HG02588 (cell line): ENCODE results near the gene VIL1.

Experiments used
- ATAC-seq: cut with Tn5 transposase; IDR thresholded peaks from one replicate; pipeline ENCODE4 v1.9.1; 2021; ENCODE audit warnings: mild to moderate bottlenecking, moderate library complexity; ENCODE audit not compliant: unreplicated experiment

Gene VIL1

GRCh38 chr2:218482651-218483050 lies 63.7 kb downstream of the VIL1 start:
- no peak for ATAC-seq

GRCh38 chr2:218485986-218486667 lies 67.2 kb downstream of the VIL1 start:
- ATAC-seq = no peak

- ATAC-seq = no peak
Observed at GRCh38 chr2:218500501-218501060, 81.7 kb downstream of the VIL1 start.

- no peak for ATAC-seq
Observed at GRCh38 chr2:218501665-218502064, 82.7 kb downstream of the VIL1 start.
